Umbilical cord (tissue), 2 donors: ENCODE data around the gene CAPZA2. TPM values are rescaled to one million over a fixed set of nuclear protein-coding genes. Genes with fewer than 3 reads are reported as not detected.
"Not testable (repeated sequence)": the region's sequence is repeated elsewhere in the genome, so short reads cannot be mapped to it uniquely, and the experiment has no call there.

Experiments
- DNase-seq: peaks from one replicate; pipeline ENCODE4 v3.0.0-alpha.2; 2015; ENCODE audit warnings: low spot score
- total RNA-seq: library from RNA; depleted of rRNA; stranded (reverse); fragments of >200 nt; gene quantifications from one replicate; pipeline ENCODE4 v1.2.3, GENCODE V29; 2014; ENCODE audit warnings: low replicate concordance; ENCODE audit not compliant: insufficient read depth

The CAPZA2 gene
- total RNA-seq, 1 donor from 2014 or later, result 203 TPM

- DNase-seq, result peak; percentile 77
These were observed 91.1 kb downstream of the CAPZA2 start, which contains the start of gene ST7 for GRCh38 chr7:116953372-116953905. Gene ST7, plus strand, starts transcription at chr7:116953501. Its CDS starts 40 bp downstream, at chr7:116953541.

- DNase-seq, result peak; percentile 92
These were observed 91.8 kb downstream of the CAPZA2 start for GRCh38 chr7:116953906-116954838.

- no peak for DNase-seq
These were observed 93.0 kb downstream of the CAPZA2 start for GRCh38 chr7:116955340-116955739.

GRCh38 chr7:116955801-116956476, 93.6 kb downstream of the CAPZA2 start:
- DNase-seq, result peak; percentile 52

- no peak for DNase-seq
These were observed 94.1 kb downstream of the CAPZA2 start for GRCh38 chr7:116956477-116956804.

- no peak for DNase-seq
These were observed 95.5 kb downstream of the CAPZA2 start for GRCh38 chr7:116957874-116958273.

- not testable (repeated sequence) for DNase-seq
These were observed 99.7 kb downstream of the CAPZA2 start for GRCh38 chr7:116961966-116962673.

- no peak for DNase-seq
These were observed 100.8 kb downstream of the CAPZA2 start for GRCh38 chr7:116963234-116963633.

- no peak for DNase-seq
These were observed 104.2 kb downstream of the CAPZA2 start for GRCh38 chr7:116966601-116967000.

GRCh38 chr7:116967254-116967922, 105.0 kb downstream of the CAPZA2 start:
- DNase-seq, result no peak

- DNase-seq, result no peak
These were observed 105.6 kb downstream of the CAPZA2 start for GRCh38 chr7:116967983-116968382.

GRCh38 chr7:116968631-116969030, 106.2 kb downstream of the CAPZA2 start:
- no peak for DNase-seq

GRCh38 chr7:116969371-116969902, 107.0 kb downstream of the CAPZA2 start:
- no peak for DNase-seq

- DNase-seq, result no peak
These were observed 108.0 kb downstream of the CAPZA2 start for GRCh38 chr7:116970238-116970910.

- not testable (repeated sequence) for DNase-seq
These were observed 108.8 kb downstream of the CAPZA2 start for GRCh38 chr7:116971153-116971552.

Other genes with a start within 250 kb of the CAPZA2 start
- gene MET, start 190.4 kb upstream of the CAPZA2 start, total RNA-seq, result 23.1 TPM
- 19.7 TPM for gene ST7, start 90.9 kb downstream of the CAPZA2 start, total RNA-seq